K562 (cell line): ENCODE data around the gene AMOTL1. TPM values are rescaled to one million over a fixed set of nuclear protein-coding genes. Genes with fewer than 3 reads are reported as not detected.
A peak's percentile ranks its signal among the peaks of the same experiment; 100 is the strongest.

Experiments
- ATAC-seq: fragments of 200-7000 bp; cut with Tn5 transposase; 3 replicates; pipeline ENCODE4 v1.9.1; 2020; ENCODE audit warnings: moderate library complexity
- BruUV-seq: library from RNA; stranded (reverse); fragments of 400-500 nt; replicated peaks from 2 replicates; lab custom pipeline; 2021; lab: Mats Ljungman, UMichigan
- CTCF ChIA-PET: fragments of 300-600 bp; formaldehyde crosslinking; extraction: SDS; loops from one replicate; lab custom pipeline; 2021; ENCODE audit warnings: low intra/inter-chr PET ratio; lab: Yijun Ruan, JAX
- POLR2A ChIA-PET: fragments of 300-600, 350-650 bp; sonication (Branson Sonifier 250); formaldehyde crosslinking; extraction: SDS; loops from one replicate; lab custom pipeline; 2021; ENCODE audit warnings: antibody characterized with exemption, inconsistent platforms; lab: Yijun Ruan, JAX
- DNase-seq, 4 experiments: peaks; one replicate each; pipeline versions ENCODE4 v3.0.0 to v3.0.0-alpha.2; 2011 to 2018; ENCODE audit warnings: low spot score in 3 of 4, mixed read lengths in 3 of 4; ENCODE audit errors: extremely low read depth in 1 of 4
- FAIRE-seq: peaks from 2 replicates; lab custom pipeline; 2011; peaks lifted over from hg19 to GRCh38; lab: Jason Lieb, UNC
- H2AFZ ChIP-seq: 2 replicates; pipeline ENCODE4 v1.6.0; 2011; ENCODE audit warnings: low read depth, low read length, control low read depth, inconsistent platforms
- H3K27ac ChIP-seq: fragments of 200-600 bp; 3 replicates; pipeline ENCODE4 v1.8.0; 2011; ENCODE audit warnings: low read depth, mild to moderate bottlenecking, control low read depth, inconsistent platforms, low read length, moderate library complexity, mixed read lengths; ENCODE audit errors: extremely low read depth
- H3K27me3 ChIP-seq, 2 experiments: fragments of 300-600 bp in 1 of 2; 2 replicates in 1 of 2; 3 replicates in 1 of 2; pipeline versions ENCODE4 v1.6.0 to v1.8.0; 2011; ENCODE audit warnings: inconsistent platforms in 2 of 2, low read length in 2 of 2, mild to moderate bottlenecking in 1 of 2, mixed read lengths in 1 of 2, moderate library complexity in 1 of 2; ENCODE audit not compliant: control insufficient read depth in 2 of 2, insufficient read depth in 2 of 2
- H3K36me3 ChIP-seq: fragments of 300-600 bp; 3 replicates; pipeline ENCODE4 v1.8.0; 2011; ENCODE audit warnings: mild to moderate bottlenecking, low read length, inconsistent platforms; ENCODE audit not compliant: control insufficient read depth, insufficient read depth
- H3K4me1 ChIP-seq, 2 experiments: fragments of 200-600 bp in 1 of 2; replicated peaks in 1 of 2; 2 replicates in 1 of 2; 3 replicates in 1 of 2; pipeline versions ENCODE4 v1.5.1 to v1.8.0; 2011; ENCODE audit warnings: inconsistent platforms in 2 of 2, low read length in 2 of 2, mild to moderate bottlenecking in 1 of 2, mixed read lengths in 1 of 2, moderate library complexity in 1 of 2; ENCODE audit not compliant: control insufficient read depth in 2 of 2, insufficient read depth in 2 of 2
- H3K4me2 ChIP-seq: 2 replicates; pipeline ENCODE4 v1.6.1; 2011; ENCODE audit warnings: low read length, control low read depth, inconsistent platforms, mixed read lengths; ENCODE audit not compliant: insufficient read depth
- H3K4me3 ChIP-seq: fragments of 200-600 bp; sonication (generic), shearing (Covaris generic); 2 replicates; pipeline ENCODE4 v1.5.1; 2016; ENCODE audit warnings: control low read depth, inconsistent platforms
- H3K79me2 ChIP-seq: fragments of 200-600 bp; 3 replicates; pipeline ENCODE4 v1.8.0; 2011; ENCODE audit warnings: low read length, inconsistent platforms; ENCODE audit not compliant: control insufficient read depth, insufficient read depth
- H3K9ac ChIP-seq, 2 experiments: 2 replicates each; pipeline versions ENCODE4 v1.6.0 to v1.6.1; 2011; ENCODE audit warnings: low read depth in 2 of 2, low read length in 2 of 2, control low read depth in 1 of 2, inconsistent platforms in 1 of 2, mild to moderate bottlenecking in 1 of 2, mixed read lengths in 1 of 2; ENCODE audit not compliant: insufficient read depth in 1 of 2
- H3K9me1 ChIP-seq: one replicate; pipeline ENCODE4 v1.6.0; 2011; ENCODE audit warnings: inconsistent platforms, mild to moderate bottlenecking, low read length, moderate library complexity; ENCODE audit not compliant: control insufficient read depth, insufficient read depth
- H3K9me3 ChIP-seq: replicated peaks from 2 replicates; pipeline ENCODE4 v1.5.1; 2011; ENCODE audit warnings: low read depth, low read length, inconsistent platforms; ENCODE audit not compliant: control insufficient read depth, insufficient read depth
- H4K20me1 ChIP-seq: replicated peaks from 2 replicates; pipeline ENCODE4 v1.6.1; 2011; ENCODE audit warnings: low read length, inconsistent platforms, mixed read lengths; ENCODE audit not compliant: control insufficient read depth, insufficient read depth
- ARID3B ChIP-seq: fragments of 250-450 bp; sonication (Bioruptor Pico); IDR thresholded peaks from 2 replicates; pipeline ENCODE4 v1.4.0; 2020; ENCODE audit warnings: borderline replicate concordance
- BMI1 ChIP-seq: fragments of 150-350 bp; IDR thresholded peaks from 2 replicates; pipeline ENCODE4 v1.6.1; 2014; ENCODE audit warnings: low read length
- PCBP2 ChIP-seq: fragments of 200-400 bp; formaldehyde crosslinking; IDR thresholded peaks from 2 replicates; pipeline ENCODE4 v1.6.1; 2018; ENCODE audit warnings: low read length, low read depth, mild to moderate bottlenecking, moderate library complexity; ENCODE audit not compliant: poor library complexity, severe bottlenecking
- RAD21 ChIP-seq, 2 experiments: fragments of 250-450 bp in 1 of 2; fragments of 450-650 bp in 1 of 2; sonication (Bioruptor Pico) in 1 of 2; formaldehyde crosslinking in 1 of 2; IDR thresholded peaks in 1 of 2; conservative IDR thresholded peaks in 1 of 2; 2 replicates each; pipeline versions ENCODE4 v1.4.0 to v1.8.0; 2020 to 2022; ENCODE audit warnings: mild to moderate bottlenecking in 2 of 2, moderate library complexity in 1 of 2
- RFX1 ChIP-seq: fragments of 450-650 bp; IDR thresholded peaks from 2 replicates; pipeline ENCODE4 v1.6.1; 2016; ENCODE audit warnings: mild to moderate bottlenecking, moderate library complexity
- ZEB2 ChIP-seq: fragments of 450-650 bp; IDR thresholded peaks from 2 replicates; pipeline ENCODE4 v1.6.1; 2016
- ZKSCAN8 ChIP-seq: fragments of 200-800 bp; sonication (Bioruptor generic); IDR thresholded peaks from 2 replicates; pipeline ENCODE4 v1.6.1; 2016; ENCODE audit warnings: missing genetic modification characterization, missing compliant biosample characterization
- WGBS: fragments of 100-300 bp; shearing (Covaris generic); methylation state at CpG from one replicate; pipeline ENCODE4 v1.1.6; 2016; ENCODE audit warnings: low coverage, mixed read lengths; ENCODE audit not compliant: insufficient coverage; ENCODE audit errors: missing lambda C conversion rate; 5-methylcytosine and 5-hydroxymethylcytosine counted together
- in situ Hi-C: fragments of 300-500 bp; cut with MboI; formaldehyde crosslinking; loops from 4 replicates; pipeline ENCODE4 v1.15.0; 2018; ENCODE audit warnings: inconsistent platforms, mixed read lengths
- intact Hi-C: fragments of 100-400 bp; cut with micrococcal nuclease; formaldehyde crosslinking; loops from 2 replicates; pipeline ENCODE4 v1.14.2; 2022
- polyA plus RNA-seq, 8 experiments: library from polyadenylated mRNA; depleted of rRNA in 4 of 8; stranded (reverse) in 5 of 8; unstranded in 3 of 8; fragments of >200 nt; fragmentation: Nextera tagmentation in 2 of 8; fragmentation: Illumina TruSeq in 1 of 8; extraction: Ambion mirVana in 2 of 8; extraction: Trizol in 1 of 8; gene quantifications; 2 replicates each; pipeline versions ENCODE4 v1.2.1 to v1.2.3, GENCODE V29; 2011 to 2014; ENCODE audit warnings: inconsistent platforms in 1 of 8, missing spikeins in 1 of 8
- total RNA-seq, 7 experiments: library from RNA; depleted of rRNA in 6 of 7; stranded (reverse); fragments of >200 nt in 6 of 7; fragmentation: Illumina TruSeq in 2 of 7; extraction: Trizol in 2 of 7; gene quantifications; 2 replicates each; pipeline versions ENCODE4 v1.2.1 to v1.2.3, GENCODE V29; 2011 to 2021; ENCODE audit warnings: low replicate concordance in 1 of 7

AMOTL1 gene
- total and polyA plus RNA-seq, 9 of the 15 experiments (the other 6 are each of a cell fraction or from before 2014, with no cell fraction given) = 4.0 to 35.4 (median 14.0) TPM

DNA sequence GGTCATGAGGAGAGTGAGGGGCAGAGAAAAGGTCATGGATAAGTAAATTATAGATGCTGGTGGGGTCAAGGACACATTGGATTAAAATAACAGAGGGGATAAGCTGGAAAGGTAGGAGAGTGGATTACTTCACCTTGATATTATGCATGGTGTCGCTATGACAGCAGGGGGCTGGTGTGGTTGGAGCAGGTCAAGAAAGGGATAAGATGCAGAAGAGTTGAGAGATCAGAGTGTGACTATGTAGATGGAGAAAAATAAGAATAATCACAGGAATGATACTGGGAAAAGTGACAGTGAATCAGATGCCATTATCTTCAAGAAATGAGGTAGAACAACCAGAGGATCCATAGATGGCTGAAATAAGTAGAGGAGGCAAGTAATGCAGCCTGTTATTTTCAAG lies 29.4 kb upstream of the AMOTL1 start:
- no peaks in the 10 kb centered on the region for H3K9me3 ChIP-seq
- TF ChIP-seq RAD21 (CRISPR knock-in tag; conservative IDR thresholded peaks at IDR 0.05 in 1 of 2, IDR thresholded peaks at IDR 0.05 in 1 of 2) (0 out of 4 replicates have a peak, but pooled peaks of 1 of the 2 experiments have one; percentile 2), ARID3B (CRISPR knock-in tag) (no peak), RFX1 (peak; percentile 25; the same call in 1 of the 2 replicates), ZEB2 (no peak), PCBP2 (no peak), BMI1 (no peak), ZKSCAN8 (CRISPR knock-in tag) (no peak)
- ChIA-PET POLR2A (interaction anchor here (0.8 kb wide), 1 partner anchor 103 kb away, joined by 3 read pairs; no protein-coding TSS in a partner anchor), CTCF (no interaction called here)
- ATAC-seq = no peak
- no peak for FAIRE-seq
- BruUV-seq = no TSS peak
- no peak overlapping the region for H3K9ac ChIP-seq
- intact Hi-C loops = no loop called here
- WGBS = 8% methylated on average over 1 of the region's 1 CpG
- H3K4me3 ChIP-seq = no peak overlapping the region
- no peak for DNase-seq
- H4K20me1 ChIP-seq = no peaks in the 10 kb centered on the region
- H3K9me1 ChIP-seq = no peaks in the 10 kb centered on the region
- in situ Hi-C loops = no loop called here
- H2AFZ ChIP-seq = no peak overlapping the region
- no peaks in the 10 kb centered on the region for H3K79me2 ChIP-seq
- H3K27ac ChIP-seq = no peak overlapping the region
- H3K27me3 ChIP-seq = peaks cover 0 to 20% of the 10 kb centered on the region in 2 experiments; a peak in 1 of 5 replicates
- H3K4me2 ChIP-seq = no peak overlapping the region
- no peaks in the 10 kb centered on the region for H3K36me3 ChIP-seq
- H3K4me1 ChIP-seq = peaks cover 11 to 20% of the 10 kb centered on the region in 2 experiments
